Measurements from ENCODE around the gene RTN4RL1.

Gene RTN4RL1, protein sequence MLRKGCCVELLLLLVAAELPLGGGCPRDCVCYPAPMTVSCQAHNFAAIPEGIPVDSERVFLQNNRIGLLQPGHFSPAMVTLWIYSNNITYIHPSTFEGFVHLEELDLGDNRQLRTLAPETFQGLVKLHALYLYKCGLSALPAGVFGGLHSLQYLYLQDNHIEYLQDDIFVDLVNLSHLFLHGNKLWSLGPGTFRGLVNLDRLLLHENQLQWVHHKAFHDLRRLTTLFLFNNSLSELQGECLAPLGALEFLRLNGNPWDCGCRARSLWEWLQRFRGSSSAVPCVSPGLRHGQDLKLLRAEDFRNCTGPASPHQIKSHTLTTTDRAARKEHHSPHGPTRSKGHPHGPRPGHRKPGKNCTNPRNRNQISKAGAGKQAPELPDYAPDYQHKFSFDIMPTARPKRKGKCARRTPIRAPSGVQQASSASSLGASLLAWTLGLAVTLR

DNA sequence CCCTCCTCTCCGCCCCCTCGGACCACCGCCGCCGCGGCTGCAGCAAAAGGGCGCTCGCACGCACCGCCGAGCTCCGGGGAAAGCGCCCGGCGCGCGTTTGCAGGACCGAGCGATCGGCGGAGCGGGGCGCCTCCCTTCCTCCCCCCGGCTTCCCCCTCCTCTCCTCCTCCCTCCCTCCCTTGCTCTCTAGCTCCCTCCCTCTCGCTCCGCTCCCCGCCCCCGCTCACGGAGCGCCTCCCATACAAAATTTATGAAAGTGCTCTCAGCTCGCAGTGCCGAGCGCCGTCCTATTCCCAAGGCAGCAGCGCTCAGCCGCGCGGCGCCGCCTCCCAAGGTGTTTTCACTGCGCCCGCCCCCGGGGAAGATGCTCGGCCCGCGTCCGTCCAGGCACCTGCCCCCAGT, at the start of gene RTN4RL1:
TSS of gene RTN4RL1 (minus strand) at position 115 of the 402 bp plus-strand sequence. CDS start 469 bp downstream, outside the sequence.
- Histone ChIP-seq H3K4me1 (ENCODE audit: control insufficient read depth, insufficient read depth, low read length) (no peaks in the 10 kb centered on the region), H3K27me3 (ENCODE audit: control insufficient read depth, insufficient read depth, low read length) (peaks cover 4% of the 10 kb centered on the region), H3K27ac (ENCODE audit: low read depth, low read length) (no peak within 1 kb of the TSS), H3K36me3 (ENCODE audit: control insufficient read depth, insufficient read depth, low read length) (no peaks in the 10 kb centered on the region), H3K9ac (ENCODE audit: low read length) (no peak within 1 kb of the TSS), H3K4me3 (ENCODE audit: low read length) (peak within 1 kb of the TSS; percentile 51)

- Histone ChIP-seq H3K4me3 (ENCODE audit: low read length) (no peak overlapping the region), H3K9ac (ENCODE audit: low read length) (no peak overlapping the region), H3K4me1 (ENCODE audit: control insufficient read depth, insufficient read depth, low read length) (peaks cover 15% of the 10 kb centered on the region), H3K27me3 (ENCODE audit: control insufficient read depth, insufficient read depth, low read length) (no peaks in the 10 kb centered on the region), H3K36me3 (ENCODE audit: control insufficient read depth, insufficient read depth, low read length) (peaks cover 8% of the 10 kb centered on the region), H3K27ac (ENCODE audit: low read depth, low read length) (peak overlapping the region; percentile 53)
Observed at GRCh38 chr17:2074919-2075318, 49.8 kb upstream of the RTN4RL1 start.

DNA sequence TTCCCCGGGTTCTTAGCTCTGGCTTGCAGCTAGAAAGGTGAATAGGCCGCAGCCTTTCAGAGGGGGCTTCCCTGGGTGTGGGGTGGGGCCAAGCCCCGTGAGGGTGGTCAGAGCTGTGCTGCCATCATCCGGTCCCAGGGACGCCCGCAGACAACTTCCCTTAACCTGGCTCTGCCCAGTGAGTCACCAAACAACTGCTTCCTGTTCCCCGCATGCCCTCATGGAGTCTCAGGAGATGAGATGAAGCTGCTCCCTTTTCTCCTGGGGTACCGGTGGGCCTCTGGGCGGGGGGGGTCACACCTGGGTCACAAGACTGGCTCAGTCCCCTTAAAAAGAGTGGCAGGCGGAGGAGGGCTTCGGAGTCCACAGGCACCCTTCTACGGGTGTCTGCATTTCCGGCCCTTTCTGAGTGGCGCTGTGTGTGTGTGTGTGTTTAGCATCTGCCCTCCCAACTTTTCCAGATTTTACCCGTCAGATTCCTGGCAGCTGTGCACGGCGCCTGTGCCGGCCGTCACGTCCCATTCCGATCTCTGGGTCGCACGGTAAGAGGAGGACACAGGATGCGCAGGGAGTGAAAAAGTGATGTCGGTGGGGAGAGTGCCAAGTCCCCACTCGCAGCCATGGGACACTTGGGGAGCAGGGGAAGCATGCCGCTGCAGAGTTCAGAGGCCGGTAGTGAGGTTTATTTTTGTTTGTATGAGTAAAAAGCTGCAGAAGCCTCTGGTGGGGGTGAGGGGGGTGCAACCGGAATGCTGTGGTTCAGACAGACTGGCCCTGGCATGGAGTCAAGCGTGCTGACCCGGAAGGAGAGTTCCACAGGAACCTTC, 46.5 kb upstream of the RTN4RL1 start:
- Histone ChIP-seq H3K9ac (ENCODE audit: low read length) (no peak overlapping the region), H3K27ac (ENCODE audit: low read depth, low read length) (peak overlapping the region; percentile 42), H3K4me1 (ENCODE audit: control insufficient read depth, insufficient read depth, low read length) (peaks cover 20% of the 10 kb centered on the region), H3K36me3 (ENCODE audit: control insufficient read depth, insufficient read depth, low read length) (peaks cover 14% of the 10 kb centered on the region), H3K27me3 (ENCODE audit: control insufficient read depth, insufficient read depth, low read length) (no peaks in the 10 kb centered on the region), H3K4me3 (ENCODE audit: low read length) (no peak overlapping the region)

DNA sequence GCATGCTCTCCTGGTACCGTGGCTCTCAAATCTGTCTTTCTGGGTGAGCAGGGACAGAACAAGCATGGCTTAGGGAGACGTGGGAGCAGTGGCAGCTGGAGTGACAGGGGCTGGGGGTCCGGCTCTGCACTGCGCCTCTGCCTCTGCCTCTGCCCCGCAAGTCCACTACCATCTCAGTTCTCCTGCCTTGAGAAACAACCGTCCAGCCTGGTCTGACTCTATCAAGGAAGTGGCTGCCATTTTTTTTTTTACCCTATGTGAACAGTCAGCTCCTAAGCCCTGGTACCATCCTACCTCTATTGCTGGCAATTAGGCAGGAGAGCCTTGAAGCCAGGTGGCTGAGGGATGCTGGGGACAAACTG, 45.9 kb upstream of the RTN4RL1 start:
- Histone ChIP-seq H3K27me3 (ENCODE audit: control insufficient read depth, insufficient read depth, low read length) (no peaks in the 10 kb centered on the region), H3K36me3 (ENCODE audit: control insufficient read depth, insufficient read depth, low read length) (peaks cover 14% of the 10 kb centered on the region), H3K4me1 (ENCODE audit: control insufficient read depth, insufficient read depth, low read length) (peaks cover 22% of the 10 kb centered on the region), H3K4me3 (ENCODE audit: low read length) (no peak overlapping the region), H3K9ac (ENCODE audit: low read length) (no peak overlapping the region), H3K27ac (ENCODE audit: low read depth, low read length) (peak overlapping the region; percentile 42)

DNA sequence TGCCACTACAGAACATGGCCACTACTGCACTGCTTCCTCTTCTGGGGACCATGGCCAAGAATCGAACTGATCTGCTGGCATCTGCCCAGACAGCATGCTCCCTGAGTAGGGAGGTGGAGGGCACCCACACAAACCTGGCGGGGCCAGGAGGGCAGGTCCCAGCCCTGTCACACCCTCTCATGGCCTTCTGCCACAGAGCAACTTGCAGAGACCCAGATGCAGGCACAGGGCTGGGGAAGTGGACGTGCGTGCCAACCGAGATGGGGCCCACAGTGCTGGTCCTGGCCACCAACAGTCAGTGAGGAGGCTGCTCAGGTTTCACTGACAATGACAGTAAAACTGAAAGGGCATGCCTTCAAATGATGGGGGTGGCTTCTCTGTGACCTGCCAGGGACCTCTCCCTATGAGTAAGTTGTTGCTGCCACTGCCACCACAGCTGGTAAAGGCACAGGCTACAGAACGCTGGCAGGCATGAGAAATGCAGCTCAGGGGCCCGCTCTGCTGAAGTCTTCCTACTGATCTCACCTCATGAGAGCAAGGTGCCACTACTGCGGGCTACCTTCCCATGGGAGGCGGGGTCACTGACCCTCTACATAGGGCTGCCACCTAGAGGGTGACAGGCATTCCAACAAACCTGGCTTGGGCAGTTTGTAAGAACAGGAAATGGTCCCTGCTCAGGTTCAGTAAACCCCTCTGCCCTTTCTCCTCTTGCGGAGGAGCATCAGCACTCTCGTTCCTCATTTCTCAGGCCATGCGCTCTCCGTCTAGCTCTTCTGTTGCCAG, 45.3 kb upstream of the RTN4RL1 start:
- Histone ChIP-seq H3K4me3 (ENCODE audit: low read length) (no peak overlapping the region), H3K36me3 (ENCODE audit: control insufficient read depth, insufficient read depth, low read length) (peaks cover 14% of the 10 kb centered on the region), H3K4me1 (ENCODE audit: control insufficient read depth, insufficient read depth, low read length) (peaks cover 19% of the 10 kb centered on the region)

GRCh38 chr17:2068519-2069051, 43.5 kb upstream of the RTN4RL1 start:
- peaks cover 14% of the 10 kb centered on the region for H3K36me3 ChIP-seq (ENCODE audit: control insufficient read depth, insufficient read depth, low read length)
- H3K9ac ChIP-seq (ENCODE audit: low read length), result no peak overlapping the region
- H3K4me3 ChIP-seq (ENCODE audit: low read length), result no peak overlapping the region
- H3K4me1 ChIP-seq (ENCODE audit: control insufficient read depth, insufficient read depth, low read length), result peaks cover 26% of the 10 kb centered on the region
- H3K27me3 ChIP-seq (ENCODE audit: control insufficient read depth, insufficient read depth, low read length), result no peaks in the 10 kb centered on the region
- peak overlapping the region; percentile 16 for H3K27ac ChIP-seq (ENCODE audit: low read depth, low read length)

More for the DNA sequence above, 45.3 kb upstream of the RTN4RL1 start:
- no peaks in the 10 kb centered on the region for H3K27me3 ChIP-seq (ENCODE audit: control insufficient read depth, insufficient read depth, low read length)
- peak overlapping the region; percentile 42 for H3K27ac ChIP-seq (ENCODE audit: low read depth, low read length)
- H3K9ac ChIP-seq (ENCODE audit: low read length), result no peak overlapping the region

- Histone ChIP-seq H3K27me3 (ENCODE audit: control insufficient read depth, insufficient read depth, low read length) (no peaks in the 10 kb centered on the region), H3K9ac (ENCODE audit: low read length) (no peak overlapping the region), H3K36me3 (ENCODE audit: control insufficient read depth, insufficient read depth, low read length) (peaks cover 14% of the 10 kb centered on the region), H3K27ac (ENCODE audit: low read depth, low read length) (peak overlapping the region; percentile 33), H3K4me3 (ENCODE audit: low read length) (no peak overlapping the region), H3K4me1 (ENCODE audit: control insufficient read depth, insufficient read depth, low read length) (peaks cover 30% of the 10 kb centered on the region)
Observed at GRCh38 chr17:2068031-2068518, 42.9 kb upstream of the RTN4RL1 start.

GRCh38 chr17:2067608-2068024, 42.5 kb upstream of the RTN4RL1 start:
- Histone ChIP-seq H3K9ac (ENCODE audit: low read length) (no peak overlapping the region), H3K4me3 (ENCODE audit: low read length) (no peak overlapping the region), H3K36me3 (ENCODE audit: control insufficient read depth, insufficient read depth, low read length) (peaks cover 14% of the 10 kb centered on the region), H3K27me3 (ENCODE audit: control insufficient read depth, insufficient read depth, low read length) (no peaks in the 10 kb centered on the region), H3K4me1 (ENCODE audit: control insufficient read depth, insufficient read depth, low read length) (peaks cover 34% of the 10 kb centered on the region), H3K27ac (ENCODE audit: low read depth, low read length) (peak overlapping the region; percentile 82)

DNA sequence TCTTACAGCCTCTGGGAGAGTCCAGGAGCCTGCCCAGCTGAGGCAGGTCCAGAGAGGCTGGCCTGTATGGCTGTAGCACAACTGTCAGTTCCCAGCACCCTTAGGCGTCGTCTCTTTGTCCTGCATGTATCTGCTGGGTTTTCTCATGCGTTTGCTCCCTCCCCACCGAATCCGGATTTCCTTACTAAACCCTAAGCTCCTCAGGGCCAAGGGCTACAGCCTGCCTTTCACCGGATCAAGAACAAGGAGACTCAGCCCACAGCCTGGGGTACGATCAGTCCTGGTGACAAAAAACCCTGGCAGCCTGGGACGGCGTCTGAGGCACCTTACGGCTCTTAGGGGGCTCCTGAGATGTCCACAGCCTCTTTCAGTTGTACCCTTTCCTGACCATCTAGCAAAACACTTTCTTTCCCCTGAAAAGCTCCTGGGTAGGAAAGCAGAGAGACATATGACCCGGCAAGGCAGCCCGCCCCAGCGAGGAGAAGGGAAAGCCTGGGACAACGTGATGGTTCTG, 42.0 kb upstream of the RTN4RL1 start:
- Histone ChIP-seq H3K27ac (ENCODE audit: low read depth, low read length) (peak overlapping the region; percentile 82), H3K4me1 (ENCODE audit: control insufficient read depth, insufficient read depth, low read length) (peaks cover 34% of the 10 kb centered on the region), H3K9ac (ENCODE audit: low read length) (no peak overlapping the region), H3K4me3 (ENCODE audit: low read length) (no peak overlapping the region), H3K36me3 (ENCODE audit: control insufficient read depth, insufficient read depth, low read length) (peaks cover 14% of the 10 kb centered on the region), H3K27me3 (ENCODE audit: control insufficient read depth, insufficient read depth, low read length) (no peaks in the 10 kb centered on the region)

DNA sequence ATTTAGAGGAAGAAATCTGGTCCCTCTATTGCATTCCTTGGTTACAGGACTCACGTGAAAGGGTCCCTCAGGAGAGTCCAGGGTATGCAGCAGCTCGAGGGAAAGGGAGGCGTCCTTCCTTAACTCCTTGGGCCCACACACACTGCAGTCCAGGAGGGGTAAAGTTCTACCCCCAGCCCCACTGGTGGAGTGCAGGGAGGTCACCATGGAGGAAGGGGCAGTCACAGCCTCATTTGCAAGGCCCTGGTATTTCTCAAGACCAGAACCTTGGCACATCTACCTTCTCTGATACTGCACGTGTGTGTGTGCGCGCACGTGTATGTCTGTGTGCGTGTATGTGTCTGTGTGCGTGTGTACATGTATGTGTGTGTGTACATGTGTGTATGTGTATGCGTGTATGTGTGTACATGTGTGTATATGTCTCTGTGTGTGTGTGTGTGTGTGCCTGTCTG, 40.8 kb upstream of the RTN4RL1 start:
- Histone ChIP-seq H3K4me1 (ENCODE audit: control insufficient read depth, insufficient read depth, low read length) (peaks cover 43% of the 10 kb centered on the region), H3K9ac (ENCODE audit: low read length) (no peak overlapping the region), H3K27me3 (ENCODE audit: control insufficient read depth, insufficient read depth, low read length) (no peaks in the 10 kb centered on the region), H3K36me3 (ENCODE audit: control insufficient read depth, insufficient read depth, low read length) (peaks cover 10% of the 10 kb centered on the region), H3K4me3 (ENCODE audit: low read length) (no peak overlapping the region), H3K27ac (ENCODE audit: low read depth, low read length) (peak overlapping the region; percentile 82)

DNA sequence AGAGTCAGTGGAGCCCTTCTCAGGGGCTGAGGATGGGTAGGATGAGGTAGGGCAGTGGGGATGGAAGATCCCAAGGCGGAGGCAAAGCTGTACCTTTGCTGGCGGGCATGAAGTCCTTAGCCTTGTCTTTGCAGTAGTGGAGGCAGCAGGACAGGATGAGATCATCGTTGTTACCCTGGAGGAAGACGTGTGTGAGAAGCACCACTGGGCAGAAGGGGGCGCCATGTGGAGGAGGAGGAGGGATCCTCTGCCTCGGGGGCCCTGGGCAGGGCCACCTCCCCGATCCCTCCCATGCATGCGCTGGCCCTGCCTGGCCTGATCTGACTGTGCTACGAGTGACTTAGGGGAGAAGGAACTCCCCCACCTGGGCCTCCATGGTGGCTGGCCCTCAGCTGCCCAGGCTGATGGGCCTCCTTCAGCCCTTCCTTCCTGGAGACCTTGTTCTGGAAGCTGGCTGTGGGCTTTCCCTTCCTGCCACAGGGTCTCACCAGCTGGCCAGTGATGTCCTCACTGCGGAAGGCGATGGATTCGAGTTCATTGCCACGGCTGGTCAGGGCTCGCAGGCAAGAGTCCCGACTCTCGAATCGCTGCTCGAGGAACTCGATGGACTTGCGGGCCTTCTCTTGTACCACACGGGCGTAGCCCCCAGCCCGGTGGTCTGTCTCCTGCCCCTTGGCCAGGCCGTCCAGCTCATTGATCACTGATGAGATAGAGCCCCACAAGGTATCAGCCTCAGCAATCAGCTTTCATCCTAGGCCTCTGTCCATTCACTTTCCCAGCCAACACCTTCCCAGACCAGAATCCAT, 40.0 kb upstream of the RTN4RL1 start:
- H3K4me3 ChIP-seq (ENCODE audit: low read length), result no peak overlapping the region
- H3K9ac ChIP-seq (ENCODE audit: low read length), result peak overlapping the region; percentile 14
- H3K36me3 ChIP-seq (ENCODE audit: control insufficient read depth, insufficient read depth, low read length), result peaks cover 6% of the 10 kb centered on the region
- H3K27ac ChIP-seq (ENCODE audit: low read depth, low read length), result peak overlapping the region; percentile 82
- peaks cover 44% of the 10 kb centered on the region for H3K4me1 ChIP-seq (ENCODE audit: control insufficient read depth, insufficient read depth, low read length)
- no peaks in the 10 kb centered on the region for H3K27me3 ChIP-seq (ENCODE audit: control insufficient read depth, insufficient read depth, low read length)
